Activated gamma-delta T cell (primary cell): Measurements from ENCODE around the gene DTX2.
"Not testable (repeated sequence)": the region's sequence is repeated elsewhere in the genome, so short reads cannot be mapped to it uniquely, and the experiment has no call there.

Source experiments
- DNase-seq: peaks from one replicate; lab custom pipeline; 2025; lab: John Stamatoyannopoulos, UW
- total RNA-seq, 2 donors: gene quantifications; one replicate each; lab custom pipeline; 2026; lab: John Stamatoyannopoulos, UW

Gene DTX2
- total RNA-seq, result 13.1 to 16.0 reads per million in 2 donors

DNA sequence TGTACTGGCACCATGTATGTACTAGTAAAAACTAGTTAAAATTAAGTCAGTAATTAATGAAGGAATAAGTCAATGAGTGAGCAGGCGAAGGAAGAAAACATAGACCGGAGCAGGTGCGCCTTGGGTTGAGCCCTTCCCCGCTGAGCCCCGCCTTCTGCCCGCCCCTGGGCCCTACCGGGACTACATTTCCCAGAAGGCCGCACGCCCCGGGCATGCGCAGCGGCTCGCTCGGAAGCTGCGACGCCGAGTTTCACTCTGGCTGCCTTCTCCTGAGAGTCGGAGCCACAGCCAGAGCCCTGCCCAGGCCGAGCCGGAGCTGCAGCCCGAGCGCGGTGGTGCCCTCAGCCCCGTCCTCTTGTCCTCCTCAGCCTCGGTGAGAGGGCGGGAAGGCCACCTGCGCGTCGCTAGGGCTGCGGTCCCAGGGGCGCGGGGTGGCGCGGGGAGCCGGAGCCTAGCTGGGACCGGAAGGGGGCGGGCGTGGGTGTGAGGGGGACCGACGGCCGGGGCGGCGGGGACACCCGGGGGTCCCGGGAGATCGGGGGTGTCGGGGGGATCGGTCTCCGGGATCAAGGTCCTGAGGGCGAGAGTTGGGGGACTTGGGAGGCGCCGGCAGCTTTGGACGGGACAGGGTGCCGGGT, at the start of gene DTX2:
Gene DTX2 (plus strand): TSS at position 246 of the 638 bp plus-strand sequence. CDS start 18,801 bp downstream, outside the sequence.
- not testable (repeated sequence) for DNase-seq

DNA sequence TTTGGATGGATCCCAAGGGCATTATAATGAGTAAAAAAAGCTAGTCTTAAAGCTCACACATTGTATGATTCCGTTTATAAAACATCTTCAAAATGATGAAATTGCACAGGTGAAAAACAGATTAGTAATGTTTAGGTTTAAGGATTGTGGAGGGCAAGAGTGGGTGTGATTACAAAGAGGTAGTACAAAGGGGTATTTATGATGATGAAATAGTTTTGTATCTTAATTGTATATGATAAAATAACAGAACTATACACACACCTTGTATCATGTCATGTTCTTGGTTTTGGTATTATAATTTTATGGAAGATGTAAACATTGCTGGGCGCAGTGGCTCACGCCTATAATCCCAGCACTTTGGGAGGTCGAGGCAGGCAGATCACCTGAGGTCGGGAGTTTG, 49.3 kb upstream of the DTX2 start:
- no peak for DNase-seq

DNA sequence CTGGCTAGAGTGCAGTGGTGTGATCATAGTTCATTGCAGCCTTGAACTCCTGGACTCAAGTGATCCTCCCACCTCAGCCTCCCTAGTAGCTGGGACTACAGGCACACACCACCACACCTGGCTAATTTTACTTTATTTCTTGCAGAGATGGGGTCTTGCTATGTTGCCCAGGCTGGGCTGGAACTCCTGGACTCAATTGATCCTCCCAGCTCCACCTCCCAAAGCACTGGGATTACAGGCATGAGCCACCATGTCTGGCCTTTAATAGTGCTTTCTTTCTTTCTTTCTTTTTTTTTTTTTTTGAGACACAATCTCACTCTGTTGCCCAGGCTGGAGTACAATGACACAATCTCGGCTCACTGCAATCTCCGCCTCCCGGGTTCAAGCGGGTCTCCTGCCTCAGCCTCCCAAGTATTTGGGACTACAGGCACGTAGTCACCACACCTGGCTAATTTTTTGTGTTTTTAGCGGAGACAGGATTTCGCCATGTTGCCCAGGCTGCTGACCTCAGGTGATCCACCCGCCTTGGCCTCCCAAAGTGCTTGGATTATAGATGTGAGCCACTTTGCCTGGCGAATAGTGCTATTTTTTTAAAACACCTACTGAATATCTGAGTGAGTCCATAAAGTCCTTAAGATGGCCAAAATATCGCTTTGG, 43.7 kb upstream of the DTX2 start:
- not testable (repeated sequence) for DNase-seq

DNA sequence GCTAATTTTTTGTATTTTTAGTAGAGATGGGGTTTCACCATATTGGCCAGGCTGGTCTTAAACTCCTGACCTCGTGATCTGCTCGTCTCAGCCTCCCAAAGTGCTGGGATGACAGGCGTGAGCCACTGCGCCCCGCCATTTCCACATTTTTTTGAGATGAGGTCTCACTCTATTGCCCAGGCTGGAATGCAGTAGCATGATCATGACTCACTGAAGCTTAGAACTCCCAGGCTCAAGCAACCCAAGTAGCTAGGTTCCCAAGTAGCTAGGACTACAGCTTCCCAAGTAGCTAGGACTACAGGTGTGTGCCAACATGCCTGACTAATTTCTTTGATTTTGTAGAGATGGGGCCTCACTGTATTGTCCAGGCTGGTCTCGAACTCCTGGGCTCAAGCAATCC, 40.4 kb upstream of the DTX2 start:
- DNase-seq, result not testable (repeated sequence)

DNA sequence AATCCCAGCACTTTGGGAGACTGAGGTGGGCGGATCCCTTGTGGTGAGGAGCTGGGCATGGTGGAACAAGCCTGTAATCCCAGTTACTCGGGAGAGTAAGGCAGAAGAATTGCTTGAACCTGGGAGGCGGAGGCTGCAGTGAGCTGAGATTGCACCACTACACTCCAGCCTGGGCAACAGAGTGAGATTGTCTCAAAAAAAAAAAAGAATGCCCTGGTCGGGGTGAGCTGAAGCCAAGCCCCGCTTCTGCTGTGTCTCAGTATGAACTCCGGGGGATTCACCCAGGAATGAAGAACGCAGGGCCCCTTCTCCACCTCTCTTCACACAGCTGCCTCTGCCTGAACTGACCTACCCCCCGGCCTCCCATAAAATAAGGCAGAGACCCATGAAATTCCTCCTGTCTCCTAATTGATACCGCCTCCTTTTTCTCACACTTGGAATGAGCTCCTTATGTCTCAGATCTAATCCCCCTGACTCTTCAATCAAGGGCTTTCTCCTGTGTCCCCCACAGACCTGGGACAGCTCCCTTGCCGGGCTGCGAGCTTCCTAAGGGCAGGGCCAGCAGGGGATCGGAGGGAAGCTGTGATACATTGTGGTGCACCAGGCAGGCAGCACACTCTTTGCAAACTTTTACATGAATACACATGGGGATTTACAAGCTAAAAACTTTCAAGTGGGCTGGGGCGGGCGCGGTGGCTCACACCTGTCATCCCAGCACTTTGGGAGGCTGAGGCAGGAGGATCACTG, 37.7 kb upstream of the DTX2 start:
- DNase-seq, result no peak

DNA sequence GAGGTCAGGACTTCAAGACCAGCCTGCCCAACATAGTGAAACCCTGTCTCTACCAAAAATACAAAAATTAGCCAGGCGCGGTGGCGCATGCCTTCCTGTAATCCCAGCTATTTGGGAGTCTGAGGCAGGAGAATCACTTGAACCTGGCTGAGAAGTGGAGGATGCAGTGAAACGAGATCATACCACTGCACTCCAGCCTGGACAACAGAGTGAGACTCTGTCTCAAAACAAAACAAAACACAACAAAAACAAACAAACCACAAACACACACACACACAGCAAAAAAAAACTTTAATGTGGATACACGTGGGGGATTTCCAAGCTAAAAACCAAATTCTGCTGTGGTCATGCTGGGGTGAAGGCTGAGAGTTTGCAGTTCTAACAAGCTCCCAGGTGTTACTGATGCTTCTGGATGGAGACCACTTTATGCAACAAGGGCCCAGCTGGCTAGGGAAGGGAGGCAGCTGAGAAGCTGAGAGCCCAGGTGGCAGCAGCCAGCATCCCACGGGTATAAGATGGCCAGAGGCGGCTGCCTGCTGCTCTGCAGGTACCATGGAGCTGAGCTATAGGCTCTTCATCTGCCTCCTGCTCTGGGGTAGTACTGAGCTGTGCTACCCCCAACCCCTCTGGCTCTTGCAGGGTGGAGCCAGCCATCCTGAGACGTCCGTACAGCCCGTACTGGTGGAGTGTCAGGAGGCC, 36.9 kb upstream of the DTX2 start, which contains the start of gene ZP3:
Gene ZP3 (plus strand): TSS at position 538 of the 699 bp plus-strand sequence. CDS start 15 bp downstream, at position 553.
- DNase-seq, result no peak

DNA sequence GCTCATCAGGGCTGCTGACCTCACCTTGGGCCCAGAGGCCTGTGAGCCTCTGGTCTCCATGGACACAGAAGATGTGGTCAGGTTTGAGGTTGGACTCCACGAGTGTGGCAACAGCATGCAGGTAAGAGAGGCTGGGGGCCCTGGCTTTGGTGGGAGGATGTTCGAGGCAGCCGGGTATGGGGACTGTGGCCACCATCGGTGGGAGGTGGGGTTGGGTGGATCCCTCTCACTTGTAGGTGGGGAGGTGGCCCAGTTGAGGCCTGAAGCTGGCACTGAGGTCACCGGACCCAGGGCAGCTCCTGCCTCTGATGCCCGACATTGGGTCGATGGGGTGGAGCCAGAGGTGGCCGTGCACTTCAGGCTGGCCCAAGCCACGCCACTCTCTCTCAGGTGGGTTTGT, 36.4 kb upstream of the DTX2 start:
- no peak for DNase-seq

DNA sequence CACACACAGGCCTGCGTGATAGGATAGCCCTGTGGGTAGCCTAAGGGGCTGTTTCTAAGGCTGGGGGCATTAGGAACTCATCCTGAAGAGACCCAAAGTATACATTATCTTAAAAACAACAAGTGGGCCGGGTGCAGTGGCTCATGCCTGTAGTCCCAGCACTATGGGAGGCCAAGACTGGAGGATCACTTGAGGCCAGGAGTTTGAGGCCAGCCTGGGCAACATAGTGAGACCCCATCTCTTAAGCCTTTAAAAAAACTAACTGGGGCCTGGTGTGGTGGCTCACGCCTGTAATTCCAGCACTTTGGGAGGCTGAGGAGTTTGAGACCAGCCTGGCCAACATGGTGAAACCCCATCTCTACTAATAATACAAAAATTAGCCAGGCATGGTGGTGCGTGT, 36.0 kb upstream of the DTX2 start:
- DNase-seq, result not testable (repeated sequence)

DNA sequence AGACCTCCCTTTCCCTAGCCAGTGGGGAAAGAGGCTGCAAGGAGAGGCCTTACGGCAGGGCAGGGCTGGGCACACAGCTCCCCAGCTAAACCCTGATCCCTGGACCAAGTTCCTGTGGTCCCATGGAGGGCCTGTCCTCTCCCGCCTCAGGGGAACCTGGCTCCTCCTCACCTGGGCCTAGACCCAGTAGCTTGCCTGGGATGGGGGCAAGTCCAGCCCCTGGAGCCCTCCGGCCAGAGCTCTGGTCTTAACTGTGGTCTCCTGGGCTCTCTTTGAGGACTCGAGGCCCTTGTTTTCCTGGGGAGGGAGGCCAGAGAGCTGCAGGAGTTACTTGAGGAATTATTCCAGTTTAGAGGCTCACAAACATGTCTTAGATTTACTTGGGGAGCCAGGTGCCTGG, 35.3 kb upstream of the DTX2 start:
- no peak for DNase-seq

DNA sequence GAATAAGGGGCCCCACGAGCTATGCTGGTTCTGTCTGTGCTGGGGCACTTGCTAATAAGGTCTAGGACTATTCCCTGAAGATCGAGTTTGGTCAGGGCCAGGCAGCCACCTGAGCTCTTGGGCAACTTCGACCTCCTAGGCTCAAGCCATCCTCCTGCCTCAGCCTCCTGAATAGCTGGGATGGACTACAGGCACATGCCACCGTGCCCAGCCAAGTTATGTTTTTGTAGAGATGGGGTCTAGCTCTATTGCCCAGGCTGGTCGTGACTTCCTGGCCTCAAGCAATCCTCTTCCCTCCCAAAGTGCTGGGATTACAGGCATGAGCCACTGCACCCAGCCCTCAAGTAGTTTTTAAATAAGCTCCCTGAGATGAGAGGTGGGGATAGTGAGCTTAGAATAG, 33.9 kb upstream of the DTX2 start:
- no peak for DNase-seq

DNA sequence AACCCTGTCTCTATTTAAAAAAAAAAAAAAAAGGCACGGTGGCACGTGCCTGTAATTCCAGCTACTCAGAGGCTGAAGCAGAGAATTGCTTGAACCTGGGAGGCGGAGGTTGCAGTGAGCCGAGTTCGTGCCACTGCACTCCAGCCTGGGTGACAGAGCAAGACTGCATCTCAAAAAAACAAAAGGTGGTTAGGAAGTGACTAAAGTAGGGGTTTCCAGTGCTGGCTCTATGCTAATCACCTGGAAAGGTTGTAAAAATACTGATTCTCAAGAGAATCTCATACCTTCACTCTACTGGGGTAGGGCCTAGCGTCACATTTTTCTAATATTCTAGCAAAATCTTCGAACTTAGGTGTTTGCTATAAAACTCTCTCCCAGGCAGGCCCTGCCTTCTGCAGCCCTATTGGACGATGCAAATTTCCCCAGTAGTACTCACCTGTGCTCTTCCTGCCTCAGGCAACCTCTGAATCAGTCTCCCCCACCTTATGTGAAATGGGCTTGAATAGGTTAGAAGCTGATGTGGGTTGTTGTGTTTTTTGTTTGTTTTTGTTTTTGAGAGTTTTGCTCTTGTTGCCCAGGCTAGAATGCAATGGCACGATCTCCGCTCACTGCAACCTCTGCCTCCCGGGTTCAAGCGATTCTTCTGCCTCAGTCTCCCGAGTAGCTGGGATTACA, 33.2 kb upstream of the DTX2 start:
- DNase-seq, result no peak

DNA sequence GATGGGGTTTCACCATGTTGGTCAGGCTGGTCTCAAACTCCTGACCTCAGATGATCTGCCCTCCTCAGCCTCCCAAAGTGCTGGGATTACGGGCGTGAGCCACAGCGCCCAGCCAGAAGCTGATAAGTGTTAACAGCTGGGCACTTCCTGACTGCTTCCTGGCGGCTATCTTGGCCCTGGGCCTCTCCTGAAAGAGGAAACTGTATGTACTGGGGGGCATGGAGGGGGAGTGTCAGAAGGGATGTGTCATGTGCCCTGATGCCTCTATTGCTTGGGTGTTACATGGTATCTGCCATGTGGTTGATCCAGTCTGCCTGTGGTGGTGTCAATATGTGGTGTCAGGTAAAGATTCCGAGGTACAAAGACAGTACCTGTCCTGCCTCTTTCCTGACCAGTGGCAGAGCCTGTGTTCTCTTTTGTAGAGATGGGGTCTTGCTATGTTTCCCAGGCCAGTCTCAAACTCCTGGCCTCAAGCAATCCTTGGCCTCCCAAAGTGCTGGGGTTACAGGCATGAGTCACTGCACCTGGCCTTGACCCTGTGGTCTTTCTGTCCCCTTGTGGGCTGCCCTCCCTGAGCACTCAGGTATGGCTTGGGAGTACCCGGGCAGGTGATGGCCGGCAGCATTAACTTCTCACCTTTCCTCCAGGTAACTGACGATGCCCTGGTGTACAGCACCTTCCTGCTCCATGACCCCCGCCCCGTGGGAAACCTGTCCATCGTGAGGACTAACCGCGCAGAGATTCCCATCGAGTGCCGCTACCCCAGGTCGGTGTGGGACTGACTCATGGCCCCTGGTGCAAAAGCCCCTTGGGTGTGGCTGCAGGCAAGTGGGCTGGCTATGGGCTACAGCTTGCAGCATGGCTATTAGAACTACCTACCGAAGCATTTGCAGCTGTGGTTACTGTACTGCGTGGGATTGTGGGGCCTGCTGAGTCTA, 32.4 kb upstream of the DTX2 start:
- DNase-seq, result no peak

DNA sequence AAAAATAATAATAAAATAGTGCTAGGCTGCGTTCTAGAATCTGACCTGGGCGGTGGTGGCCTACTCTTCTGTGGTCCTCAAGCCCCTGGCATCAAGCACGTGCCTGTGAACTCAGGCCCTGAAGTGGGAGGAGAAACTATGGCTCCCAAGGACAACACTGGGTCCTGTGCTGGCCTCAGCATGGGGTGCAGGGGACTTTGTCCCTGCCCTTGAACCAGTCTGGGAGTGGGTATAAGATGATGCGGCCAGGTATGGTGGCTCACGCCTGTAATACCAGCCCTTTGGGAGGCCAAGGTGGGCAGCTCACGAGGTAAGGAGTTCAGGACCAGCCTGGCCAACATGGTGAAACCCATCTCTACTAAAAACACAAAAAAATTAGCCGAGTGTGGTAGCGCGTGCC, 31.3 kb upstream of the DTX2 start:
- no peak for DNase-seq

DNA sequence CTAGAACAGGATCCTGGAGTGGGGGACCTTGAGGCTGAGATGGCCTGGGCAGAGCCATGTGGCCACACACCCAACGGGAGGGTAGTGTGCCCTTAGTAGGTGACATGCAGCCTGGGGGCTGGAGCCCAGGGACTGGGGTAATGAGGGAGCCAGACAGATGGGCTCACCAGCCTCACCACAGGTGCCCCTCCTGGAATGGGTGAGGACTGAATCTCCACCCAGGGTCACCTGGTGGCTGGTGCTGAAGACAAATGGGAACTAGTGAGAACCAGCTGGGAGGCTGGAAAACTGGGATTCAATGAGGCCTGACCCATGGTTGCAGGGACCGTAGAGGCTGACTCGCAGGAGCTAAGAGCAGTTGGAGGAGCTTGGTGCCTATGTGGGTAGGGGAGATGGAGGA, 30.7 kb upstream of the DTX2 start:
- DNase-seq, result no peak

DNA sequence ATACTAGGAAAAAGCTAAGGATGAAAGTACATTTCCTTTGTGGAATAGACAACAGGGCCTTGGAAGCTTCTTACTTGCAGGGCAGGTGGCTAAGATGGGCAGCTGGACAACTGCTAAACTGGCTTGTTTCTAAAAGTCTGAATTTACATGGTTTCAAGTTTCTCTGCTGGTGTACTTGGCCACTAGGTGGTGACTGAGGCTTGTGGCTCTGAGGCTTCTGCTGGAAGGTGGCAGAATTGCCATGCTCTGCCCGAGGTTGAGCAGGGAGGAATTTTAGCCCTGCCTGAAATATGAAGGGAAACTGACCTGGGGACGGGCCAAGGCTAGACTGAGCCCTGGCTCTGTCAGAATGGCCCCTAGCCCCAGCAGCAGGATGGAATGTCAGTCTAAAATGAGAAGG, 23.6 kb upstream of the DTX2 start:
- not testable (repeated sequence) for DNase-seq

DNA sequence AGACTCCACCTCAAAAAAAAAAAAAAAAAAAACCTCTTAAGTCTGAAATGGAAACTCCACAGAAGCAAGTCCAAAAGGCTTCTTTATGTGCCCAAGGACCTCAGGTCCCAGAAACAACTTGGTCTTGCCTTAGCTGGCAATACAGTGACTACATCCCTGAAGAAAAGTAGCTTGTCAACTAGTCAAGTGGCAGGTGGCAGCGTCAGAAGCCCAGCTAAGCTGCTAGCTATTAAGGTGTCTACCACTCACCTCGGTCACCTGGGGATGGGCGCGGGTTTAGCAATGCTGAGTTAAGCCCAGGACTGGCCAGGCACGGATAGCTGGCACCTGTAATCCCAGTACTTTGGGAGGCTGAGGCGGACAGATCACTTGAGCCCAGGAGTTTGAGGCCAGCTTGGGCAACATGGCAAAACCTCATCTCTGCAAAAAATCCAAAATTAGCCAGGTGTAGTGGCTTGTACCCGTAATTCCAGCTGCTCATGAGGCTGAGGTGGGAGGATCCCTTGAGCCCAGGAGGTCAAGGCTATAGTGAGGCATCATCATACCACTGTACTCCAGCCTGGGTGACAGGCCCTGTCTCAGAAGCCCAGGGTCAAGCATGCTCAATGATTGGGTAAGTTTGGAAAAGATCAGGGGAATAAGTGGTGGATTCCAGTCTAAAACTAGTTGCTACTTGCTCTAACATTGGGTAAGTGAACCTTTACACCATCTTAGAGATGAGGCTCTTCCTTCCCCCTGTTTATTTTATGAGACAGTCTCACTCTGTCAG, 22.2 kb upstream of the DTX2 start:
- DNase-seq, result not testable (repeated sequence)

DNA sequence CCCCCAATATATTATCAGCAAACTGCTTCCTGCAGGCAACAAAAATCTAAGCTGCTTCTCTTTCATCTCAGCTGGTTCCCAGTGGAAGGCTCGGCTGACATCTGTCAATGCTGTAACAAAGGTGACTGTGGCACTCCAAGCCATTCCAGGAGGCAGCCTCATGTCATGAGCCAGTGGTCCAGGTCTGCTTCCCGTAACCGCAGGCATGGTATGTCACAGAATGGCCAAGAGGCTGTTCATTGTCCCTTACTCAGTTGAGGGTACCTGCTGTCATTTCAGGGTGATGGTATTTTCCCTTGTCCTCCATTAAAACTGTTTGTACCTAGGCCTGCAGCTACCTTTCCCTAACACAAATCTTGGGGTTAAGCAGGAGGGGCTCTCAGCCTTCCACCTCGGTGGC, 21.1 kb upstream of the DTX2 start:
- DNase-seq, result not testable (repeated sequence)

DNA sequence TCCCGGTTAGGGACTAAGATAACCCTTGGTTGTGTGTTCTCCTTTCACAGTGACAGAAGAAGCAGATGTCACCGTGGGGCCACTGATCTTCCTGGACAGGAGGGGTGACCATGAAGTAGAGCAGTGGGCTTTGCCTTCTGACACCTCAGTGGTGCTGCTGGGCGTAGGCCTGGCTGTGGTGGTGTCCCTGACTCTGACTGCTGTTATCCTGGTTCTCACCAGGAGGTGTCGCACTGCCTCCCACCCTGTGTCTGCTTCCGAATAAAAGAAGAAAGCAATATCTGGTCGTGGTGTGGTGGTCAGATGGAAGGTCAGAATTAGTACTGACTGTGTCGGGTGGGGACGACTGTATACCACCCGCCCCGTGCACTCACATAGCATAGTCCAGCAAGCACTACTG, 19.7 kb upstream of the DTX2 start:
- DNase-seq, result not testable (repeated sequence)

DNA sequence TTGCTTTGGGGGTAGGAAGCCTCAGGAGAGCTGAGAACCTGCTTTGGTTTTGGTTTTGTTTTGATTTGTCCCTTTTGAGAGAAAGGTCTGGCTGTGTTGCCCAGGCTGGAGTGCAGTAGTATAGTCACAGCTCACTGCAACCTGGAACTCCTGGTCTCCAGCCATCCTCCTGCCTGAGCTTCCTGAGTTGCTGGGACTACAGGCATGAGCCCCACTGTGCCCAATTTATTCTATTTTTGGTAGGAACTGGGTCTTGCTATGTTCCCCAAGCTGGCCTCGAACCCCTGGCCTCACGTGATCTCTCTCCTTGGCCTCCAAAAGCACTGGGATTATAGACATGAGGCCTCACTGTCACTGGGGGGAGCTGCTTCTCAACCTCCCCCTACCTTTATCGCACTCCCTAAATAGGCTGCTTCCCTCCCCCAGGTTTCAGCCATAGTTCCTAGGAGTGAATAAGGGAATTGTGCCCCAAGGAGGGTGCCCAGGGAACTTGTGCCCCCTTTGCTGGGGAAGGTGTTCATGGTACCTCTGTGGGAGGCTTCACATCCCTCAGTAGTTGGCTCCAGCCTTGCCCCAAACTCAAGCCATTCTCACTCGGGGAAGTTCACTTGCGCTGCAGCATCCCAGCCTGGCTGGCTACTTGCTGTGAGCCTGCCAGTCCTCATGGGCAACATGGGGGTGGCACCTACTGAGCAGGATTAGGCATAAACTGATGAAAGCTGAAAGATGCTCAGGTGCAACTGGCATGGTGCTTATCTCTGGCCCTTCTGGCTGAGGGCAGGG, 18.7 kb upstream of the DTX2 start:
- not testable (repeated sequence) for DNase-seq
